Measurements from ENCODE around the gene L2HGDH. TPM values are rescaled to one million over a fixed set of nuclear protein-coding genes. Genes with fewer than 3 reads are reported as not detected.
"Not testable (repeated sequence)": the region's sequence is repeated elsewhere in the genome, so short reads cannot be mapped to it uniquely, and the experiment has no call there.

Gene L2HGDH
- total RNA-seq, 6 experiments from 2014 or later, result 6.1 to 11.1 (median 6.9) TPM

DNA sequence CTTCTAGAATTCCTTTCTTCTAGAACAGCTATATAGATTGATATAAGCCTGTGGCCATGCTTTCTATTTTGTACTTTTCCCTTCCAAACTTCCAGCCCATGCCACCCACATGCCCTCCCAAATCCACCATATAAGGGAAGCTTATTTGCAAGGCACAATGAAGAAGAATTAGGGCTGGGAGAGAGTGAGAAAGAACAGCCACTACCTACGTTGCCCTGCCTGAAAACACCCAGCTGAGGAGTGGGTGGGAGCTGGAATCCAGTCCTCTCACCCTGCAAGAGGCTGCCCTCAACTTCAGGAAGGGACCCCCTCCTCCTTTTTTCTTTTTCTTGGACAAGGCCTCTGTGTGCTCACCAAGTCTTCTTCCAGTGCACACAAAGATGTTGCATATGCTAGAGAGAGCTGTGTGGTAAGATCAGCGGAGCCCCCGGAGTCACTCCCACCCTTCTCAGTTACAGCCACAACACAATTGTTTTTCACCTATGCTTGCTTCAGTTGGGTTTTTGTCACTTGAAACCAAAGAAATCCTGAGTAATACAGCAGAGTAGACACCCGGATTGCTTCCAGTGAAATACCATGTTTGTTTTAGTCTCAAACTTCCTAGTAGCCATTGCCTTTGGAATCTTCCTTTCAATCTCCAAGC lies 45.8 kb upstream of the L2HGDH start:
- H3K27ac ChIP-seq, result no peak overlapping the region
- DNase-seq (peak in 1 of 3 donors; percentile 14), ATAC-seq (no peak)
- no peaks in the 10 kb centered on the region for H3K36me3 ChIP-seq
- no peaks in the 10 kb centered on the region for H3K27me3 ChIP-seq
- WGBS (ENCODE audit: insufficient coverage, low coverage, low lambda C conversion rate, missing lambda C conversion rate), result 96% methylated on average over 4 of the region's 4 CpGs
- H3K9me3 ChIP-seq, result no peaks in the 10 kb centered on the region
- intact Hi-C loops (cut with DNase I), result no loop called here
- H3K4me1 ChIP-seq, result peaks cover 0 to 5% (median 0%) of the 10 kb centered on the region in 4 donors
- TF ChIP-seq POLR2A (IDR thresholded peaks at IDR 0.05) (no peak), CTCF (IDR thresholded peaks at IDR 0.05) (no peak)
- H3K4me3 ChIP-seq, result no peak overlapping the region

DNA sequence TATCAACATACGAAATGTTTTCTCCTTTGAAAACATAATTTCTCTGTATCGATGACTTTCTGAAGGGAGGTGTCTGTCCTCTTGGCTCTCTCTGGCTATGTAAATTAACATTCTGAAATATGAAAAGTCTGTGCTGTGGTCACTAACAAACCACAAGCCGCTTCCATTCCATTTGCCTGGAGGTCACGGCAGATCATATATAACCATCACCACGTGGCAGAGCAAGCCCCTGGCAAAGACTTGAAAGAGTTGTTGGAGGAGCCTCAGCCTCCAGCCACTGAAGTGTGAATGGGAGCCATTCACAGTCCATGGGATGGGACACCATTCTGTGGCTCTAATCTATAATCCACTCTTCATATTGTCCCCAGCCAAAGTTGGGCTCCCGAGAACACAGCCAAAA lies 45.1 kb upstream of the L2HGDH start:
- DNase-seq (peak in 1 of 3 donors; percentile 16), ATAC-seq (no peak)
- intact Hi-C loops (cut with DNase I), result no loop called here
- H3K9me3 ChIP-seq, result no peaks in the 10 kb centered on the region
- H3K4me3 ChIP-seq, result no peak overlapping the region
- H3K27ac ChIP-seq, result no peak overlapping the region
- WGBS (ENCODE audit: insufficient coverage, low coverage, low lambda C conversion rate, missing lambda C conversion rate), result 53% methylated on average over 3 of the region's 6 CpGs
- TF ChIP-seq POLR2A (IDR thresholded peaks at IDR 0.05), result no peak
- TF ChIP-seq CTCF (IDR thresholded peaks at IDR 0.05), result no peak
- no peaks in the 10 kb centered on the region for H3K36me3 ChIP-seq
- peaks cover 0 to 5% (median 0%) of the 10 kb centered on the region in 4 donors for H3K4me1 ChIP-seq
- no peaks in the 10 kb centered on the region for H3K27me3 ChIP-seq

DNA sequence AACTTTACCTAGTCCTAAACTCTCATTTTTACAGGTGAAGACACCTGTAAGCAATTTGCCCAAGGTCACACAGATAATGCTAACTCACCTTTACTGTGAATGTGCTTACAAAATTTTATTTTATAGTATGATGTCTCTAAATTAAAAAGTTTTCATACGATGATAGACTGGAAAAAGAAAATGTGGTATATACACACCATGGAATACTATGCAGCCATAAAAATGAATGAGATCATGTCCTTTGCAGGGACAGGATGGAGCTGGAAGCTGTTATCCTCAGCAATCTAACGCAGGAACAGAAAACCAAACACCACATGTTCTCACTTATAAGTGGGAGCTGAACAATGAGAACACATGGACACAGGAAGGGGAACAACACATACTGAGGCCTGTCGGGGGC lies 44.3 kb upstream of the L2HGDH start:
- H3K4me1 ChIP-seq; intact Hi-C loops (cut with DNase I); H3K27ac ChIP-seq; H3K4me3 ChIP-seq; H3K36me3 ChIP-seq; H3K27me3 ChIP-seq; H3K9me3 ChIP-seq; DNase-seq; ATAC-seq: not testable (repeated sequence)
- 88% methylated on average over 3 of the region's 3 CpGs for WGBS (ENCODE audit: insufficient coverage, low coverage, low lambda C conversion rate, missing lambda C conversion rate)

GRCh38 chr14:50355692-50356091 lies 43.7 kb upstream of the L2HGDH start:
- intact Hi-C loops (cut with DNase I), result no loop called here
- DNase-seq, result no peak
- TF ChIP-seq POLR2A (IDR thresholded peaks at IDR 0.05) (no peak), CTCF (IDR thresholded peaks at IDR 0.05) (no peak)

GRCh38 chr14:50354527-50354926 lies 42.5 kb upstream of the L2HGDH start:
- ATAC-seq (no peak), DNase-seq (no peak)
- 0% methylated on average over 1 of the region's 1 CpG for WGBS (ENCODE audit: insufficient coverage, low coverage, low lambda C conversion rate, missing lambda C conversion rate)
- Histone ChIP-seq H3K27me3 (no peaks in the 10 kb centered on the region), H3K27ac (no peak overlapping the region), H3K9me3 (no peaks in the 10 kb centered on the region), H3K4me3 (no peak overlapping the region), H3K36me3 (no peaks in the 10 kb centered on the region), H3K4me1 (peaks cover 0 to under 1% (median 0%) of the 10 kb centered on the region in 4 donors)
- no peak for TF ChIP-seq POLR2A (IDR thresholded peaks at IDR 0.05)
- TF ChIP-seq CTCF (IDR thresholded peaks at IDR 0.05), result no peak
- intact Hi-C loops (cut with DNase I), result no loop called here

More at GRCh38 chr14:50355692-50356091, 43.7 kb upstream of the L2HGDH start:
- ATAC-seq, result no peak
- no peaks in the 10 kb centered on the region for H3K9me3 ChIP-seq
- H3K36me3 ChIP-seq, result no peaks in the 10 kb centered on the region
- no peak overlapping the region for H3K27ac ChIP-seq
- H3K27me3 ChIP-seq, result no peaks in the 10 kb centered on the region
- peaks cover 0 to 5% (median 0%) of the 10 kb centered on the region in 4 donors for H3K4me1 ChIP-seq
- 86% methylated on average over 1 of the region's 1 CpG for WGBS (ENCODE audit: insufficient coverage, low coverage, low lambda C conversion rate, missing lambda C conversion rate)
- no peak overlapping the region for H3K4me3 ChIP-seq
